Measurements from ENCODE around the gene GLP1R. TPM values are rescaled to one million over a fixed set of nuclear protein-coding genes. Genes with fewer than 3 reads are reported as not detected.

The GLP1R gene
- total RNA-seq, 4 donors from 2014 or later: 0.17 TPM; not detected in 3

- TF ChIP-seq CTCF (IDR thresholded peaks at IDR 0.05; ENCODE audit: low read depth): no peak
Observed at GRCh38 chr6:39057251-39058155, 8.9 kb downstream of the GLP1R start.

GRCh38 chr6:39058471-39059147 lies 10.0 kb downstream of the GLP1R start:
- TF ChIP-seq CTCF (IDR thresholded peaks at IDR 0.05; ENCODE audit: low read depth): no peak

- no peak for TF ChIP-seq CTCF (IDR thresholded peaks at IDR 0.05; ENCODE audit: low read depth)
Observed at GRCh38 chr6:39059496-39060310, 11.1 kb downstream of the GLP1R start.

GRCh38 chr6:39060467-39061160 lies 12.0 kb downstream of the GLP1R start:
- no peak for TF ChIP-seq CTCF (IDR thresholded peaks at IDR 0.05; ENCODE audit: low read depth)

- TF ChIP-seq CTCF (IDR thresholded peaks at IDR 0.05; ENCODE audit: low read depth): no peak
Observed at GRCh38 chr6:39061182-39061581, 12.6 kb downstream of the GLP1R start.

GRCh38 chr6:39061588-39061987 lies 13.0 kb downstream of the GLP1R start:
- no peak for TF ChIP-seq CTCF (IDR thresholded peaks at IDR 0.05; ENCODE audit: low read depth)
